ENCODE data around the gene NDUFA3.

GRCh38 chr19:54095136-54095858 lies 7.4 kb upstream of the NDUFA3 start:
- TF ChIP-seq, protein P1, sequence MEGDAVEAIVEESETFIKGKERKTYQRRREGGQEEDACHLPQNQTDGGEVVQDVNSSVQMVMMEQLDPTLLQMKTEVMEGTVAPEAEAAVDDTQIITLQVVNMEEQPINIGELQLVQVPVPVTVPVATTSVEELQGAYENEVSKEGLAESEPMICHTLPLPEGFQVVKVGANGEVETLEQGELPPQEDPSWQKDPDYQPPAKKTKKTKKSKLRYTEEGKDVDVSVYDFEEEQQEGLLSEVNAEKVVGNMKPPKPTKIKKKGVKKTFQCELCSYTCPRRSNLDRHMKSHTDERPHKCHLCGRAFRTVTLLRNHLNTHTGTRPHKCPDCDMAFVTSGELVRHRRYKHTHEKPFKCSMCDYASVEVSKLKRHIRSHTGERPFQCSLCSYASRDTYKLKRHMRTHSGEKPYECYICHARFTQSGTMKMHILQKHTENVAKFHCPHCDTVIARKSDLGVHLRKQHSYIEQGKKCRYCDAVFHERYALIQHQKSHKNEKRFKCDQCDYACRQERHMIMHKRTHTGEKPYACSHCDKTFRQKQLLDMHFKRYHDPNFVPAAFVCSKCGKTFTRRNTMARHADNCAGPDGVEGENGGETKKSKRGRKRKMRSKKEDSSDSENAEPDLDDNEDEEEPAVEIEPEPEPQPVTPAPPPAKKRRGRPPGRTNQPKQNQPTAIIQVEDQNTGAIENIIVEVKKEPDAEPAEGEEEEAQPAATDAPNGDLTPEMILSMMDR (IDR thresholded peaks at IDR 0.05), result no peak
- no peak for TF ChIP-seq POLR2AphosphoS5 (IDR thresholded peaks at IDR 0.05)
